HEK293 (cell line): ENCODE data around the gene KCTD11.
A peak's percentile ranks its signal among the peaks of the same experiment; 100 is the strongest.

Experiments
- CTCF ChIA-PET: fragments of 350-600 bp; formaldehyde crosslinking; extraction: SDS; loops from one replicate; lab custom pipeline; 2021; ENCODE audit warnings: antibody characterized with exemption; lab: Yijun Ruan, JAX
- POLR2A ChIA-PET: fragments of 300-600 bp; formaldehyde crosslinking; extraction: SDS; loops from one replicate; lab custom pipeline; 2020; ENCODE audit warnings: antibody characterized with exemption, inconsistent platforms; lab: Yijun Ruan, JAX
- H3K27ac ChIP-seq: fragments of 200-500 bp; sonication (Bioruptor generic); 2 replicates; pipeline ENCODE4 v1.5.1; 2014; ENCODE audit warnings: low read depth, low read length, control low read depth, inconsistent platforms; ENCODE audit errors: extremely low read depth
- H3K36me3 ChIP-seq, 2 experiments: fragments of 200-500 bp in 1 of 2; sonication (Bioruptor generic) in 1 of 2; 1 replicate in 1 of 2; 2 replicates in 1 of 2; pipeline ENCODE4 v1.5.1; 2014 to 2017; ENCODE audit warnings: inconsistent platforms in 2 of 2, low read length in 2 of 2; ENCODE audit not compliant: control insufficient read depth in 2 of 2, insufficient read depth in 1 of 2
- H3K4me1 ChIP-seq: fragments of 200-500 bp; sonication (Bioruptor generic); 2 replicates; pipeline ENCODE4 v1.5.1; 2014; ENCODE audit warnings: mild to moderate bottlenecking, low read length, inconsistent platforms; ENCODE audit not compliant: control insufficient read depth, insufficient read depth
- H3K4me3 ChIP-seq: 2 replicates; pipeline ENCODE4 v1.5.1; 2011; ENCODE audit warnings: low read depth, mild to moderate bottlenecking, control low read depth, low read length, moderate library complexity
- H3K9me3 ChIP-seq: fragments of 200-500 bp; sonication (Bioruptor generic); 2 replicates; pipeline ENCODE4 v1.5.1; 2014; ENCODE audit warnings: low read depth, low read length, inconsistent platforms; ENCODE audit not compliant: control insufficient read depth, insufficient read depth
- BCL11A ChIP-seq: fragments of 450-650 bp; formaldehyde crosslinking; IDR thresholded peaks from 2 replicates; pipeline ENCODE4 v1.5.1; 2016; ENCODE audit warnings: low read depth, missing biosample characterization, missing genetic modification characterization
- GLIS1 ChIP-seq: fragments of 450-650 bp; formaldehyde crosslinking; IDR thresholded peaks from 2 replicates; pipeline ENCODE4 v1.5.1; 2016; ENCODE audit warnings: missing biosample characterization, missing genetic modification characterization
- KLF8 ChIP-seq: fragments of 450-650 bp; formaldehyde crosslinking; IDR thresholded peaks from 2 replicates; pipeline ENCODE4 v1.5.1; 2016; ENCODE audit warnings: missing biosample characterization, missing genetic modification characterization
- SALL2 ChIP-seq: fragments of 450-650 bp; formaldehyde crosslinking; IDR thresholded peaks from 2 replicates; pipeline ENCODE4 v1.5.0; 2017; ENCODE audit warnings: missing biosample characterization, mild to moderate bottlenecking, missing genetic modification characterization, borderline replicate concordance
- SETDB1 ChIP-seq: IDR thresholded peaks from one replicate; pipeline ENCODE4 v1.6.1; 2017; ENCODE audit warnings: mild to moderate bottlenecking, low read length, moderate library complexity, mixed read lengths; ENCODE audit not compliant: insufficient read length
- SP3 ChIP-seq: fragments of 450-650 bp; formaldehyde crosslinking; IDR thresholded peaks from 2 replicates; pipeline ENCODE4 v1.5.1; 2016; ENCODE audit warnings: missing biosample characterization, missing genetic modification characterization
- ZFP69B ChIP-seq: fragments of 450-650 bp; formaldehyde crosslinking; IDR thresholded peaks from 2 replicates; pipeline ENCODE4 v1.5.1; 2016; ENCODE audit warnings: missing biosample characterization, missing genetic modification characterization
- ZNF121 ChIP-seq: fragments of 450-650 bp; formaldehyde crosslinking; IDR thresholded peaks from 2 replicates; pipeline ENCODE4 v1.5.1; 2016; ENCODE audit warnings: missing biosample characterization, missing genetic modification characterization
- ZNF16 ChIP-seq: fragments of 450-650 bp; formaldehyde crosslinking; IDR thresholded peaks from 2 replicates; pipeline ENCODE4 v1.5.1; 2016; ENCODE audit warnings: low read depth, missing biosample characterization, missing genetic modification characterization
- ZNF2 ChIP-seq: fragments of 450-650 bp; formaldehyde crosslinking; IDR thresholded peaks from 2 replicates; pipeline ENCODE4 v1.5.1; 2016; ENCODE audit warnings: missing biosample characterization, missing genetic modification characterization
- ZNF248 ChIP-seq: fragments of 450-650 bp; formaldehyde crosslinking; IDR thresholded peaks from 2 replicates; pipeline ENCODE4 v1.5.1; 2017; ENCODE audit warnings: missing biosample characterization, missing genetic modification characterization
- ZNF324 ChIP-seq: fragments of 450-650 bp; formaldehyde crosslinking; IDR thresholded peaks from 2 replicates; pipeline ENCODE4 v1.5.1; 2016; ENCODE audit warnings: missing biosample characterization, missing genetic modification characterization
- ZNF549 ChIP-seq: fragments of 450-650 bp; IDR thresholded peaks from 2 replicates; pipeline ENCODE4 v1.5.1; 2018; ENCODE audit warnings: missing biosample characterization, missing genetic modification characterization, mild to moderate bottlenecking, inconsistent platforms, moderate library complexity
- ZNF558 ChIP-seq: fragments of 450-650 bp; formaldehyde crosslinking; IDR thresholded peaks from 2 replicates; pipeline ENCODE4 v1.5.1; 2016; ENCODE audit warnings: missing biosample characterization, missing genetic modification characterization
- ZNF629 ChIP-seq: fragments of 450-650 bp; formaldehyde crosslinking; IDR thresholded peaks from 2 replicates; pipeline ENCODE4 v1.5.1; 2017; ENCODE audit warnings: missing biosample characterization, missing genetic modification characterization
- ZNF843 ChIP-seq: fragments of 450-650 bp; formaldehyde crosslinking; IDR thresholded peaks from 2 replicates; pipeline ENCODE4 v1.5.1; 2016; ENCODE audit warnings: missing biosample characterization, missing genetic modification characterization
- TF ChIP-seq, protein P1 (sequence below): fragments of 450-650 bp; formaldehyde crosslinking; IDR thresholded peaks from 2 replicates; pipeline ENCODE4 v1.5.1; 2016; ENCODE audit warnings: missing biosample characterization, missing genetic modification characterization, low read depth
- TF ChIP-seq, protein P2 (sequence below): fragments of 450-650 bp; formaldehyde crosslinking; IDR thresholded peaks from 2 replicates; pipeline ENCODE4 v1.5.1; 2016; ENCODE audit warnings: missing biosample characterization, missing genetic modification characterization
- TF ChIP-seq, protein P3 (sequence below): fragments of 450-650 bp; formaldehyde crosslinking; IDR thresholded peaks from 2 replicates; pipeline ENCODE4 v1.5.1; 2016; ENCODE audit warnings: missing biosample characterization, missing genetic modification characterization
- TF ChIP-seq, protein P4 (sequence below): fragments of 450-650 bp; formaldehyde crosslinking; IDR thresholded peaks from 2 replicates; pipeline ENCODE4 v1.5.0; 2017; ENCODE audit warnings: missing biosample characterization, missing genetic modification characterization, borderline replicate concordance
- TF ChIP-seq, protein P5 (sequence below): fragments of 450-650 bp; formaldehyde crosslinking; IDR thresholded peaks from 2 replicates; pipeline ENCODE4 v1.5.1; 2016; ENCODE audit warnings: missing biosample characterization, missing genetic modification characterization

KCTD11 gene

DNA sequence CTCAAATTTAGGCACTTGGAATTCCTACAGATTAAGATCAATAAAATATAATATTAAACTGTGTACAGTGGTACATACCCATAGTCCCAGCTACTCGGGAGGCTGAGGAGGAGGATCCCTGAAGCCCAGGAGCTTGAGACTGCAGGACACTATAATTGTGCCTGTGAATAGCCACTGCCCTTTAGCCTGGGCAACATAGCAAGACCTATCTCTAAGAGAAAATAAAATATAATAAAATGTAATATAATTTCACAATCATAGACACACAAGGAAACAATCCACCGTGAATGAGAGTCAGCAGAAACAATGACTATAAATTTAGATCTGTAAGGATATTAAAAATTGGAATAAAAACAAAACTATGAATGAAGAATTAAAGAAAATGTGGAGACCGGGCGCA, 18.9 kb downstream of the KCTD11 start:
- TF ChIP-seq ZFP69B (tag by site-specific recombination) (no peak), ZNF16 (no peak), ZNF248 (tag by site-specific recombination) (no peak)
- TF ChIP-seq, protein P1, sequence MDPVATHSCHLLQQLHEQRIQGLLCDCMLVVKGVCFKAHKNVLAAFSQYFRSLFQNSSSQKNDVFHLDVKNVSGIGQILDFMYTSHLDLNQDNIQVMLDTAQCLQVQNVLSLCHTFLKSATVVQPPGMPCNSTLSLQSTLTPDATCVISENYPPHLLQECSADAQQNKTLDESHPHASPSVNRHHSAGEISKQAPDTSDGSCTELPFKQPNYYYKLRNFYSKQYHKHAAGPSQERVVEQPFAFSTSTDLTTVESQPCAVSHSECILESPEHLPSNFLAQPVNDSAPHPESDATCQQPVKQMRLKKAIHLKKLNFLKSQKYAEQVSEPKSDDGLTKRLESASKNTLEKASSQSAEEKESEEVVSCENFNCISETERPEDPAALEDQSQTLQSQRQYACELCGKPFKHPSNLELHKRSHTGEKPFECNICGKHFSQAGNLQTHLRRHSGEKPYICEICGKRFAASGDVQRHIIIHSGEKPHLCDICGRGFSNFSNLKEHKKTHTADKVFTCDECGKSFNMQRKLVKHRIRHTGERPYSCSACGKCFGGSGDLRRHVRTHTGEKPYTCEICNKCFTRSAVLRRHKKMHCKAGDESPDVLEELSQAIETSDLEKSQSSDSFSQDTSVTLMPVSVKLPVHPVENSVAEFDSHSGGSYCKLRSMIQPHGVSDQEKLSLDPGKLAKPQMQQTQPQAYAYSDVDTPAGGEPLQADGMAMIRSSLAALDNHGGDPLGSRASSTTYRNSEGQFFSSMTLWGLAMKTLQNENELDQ, result no peak

DNA sequence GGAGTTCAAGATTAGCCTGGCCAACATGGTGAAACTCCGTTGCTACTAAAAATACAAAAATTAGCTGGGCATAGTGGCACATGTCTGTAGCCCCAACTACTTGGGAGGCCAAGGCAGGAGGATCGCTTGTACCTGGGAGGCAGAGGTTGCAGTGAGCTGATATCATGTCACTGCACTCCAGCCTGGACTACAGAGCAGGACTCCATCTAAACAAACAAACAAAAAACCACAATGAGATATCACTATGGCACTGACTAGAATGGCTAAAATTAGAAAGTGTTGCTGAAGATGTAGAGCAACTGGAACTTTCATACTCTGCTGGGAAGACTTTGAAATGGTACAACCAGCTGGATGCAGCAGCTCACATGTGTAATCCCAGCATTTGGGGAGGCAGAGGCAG, 22.4 kb downstream of the KCTD11 start:
- Histone ChIP-seq H3K9me3 (no peaks in the 10 kb centered on the region), H3K4me3 (no peak overlapping the region), H3K4me1 (no peaks in the 10 kb centered on the region), H3K36me3 (no peaks in the 10 kb centered on the region), H3K27ac (no peak overlapping the region)
- CTCF ChIA-PET, result interaction anchor here (2.4 kb wide), 1 partner anchor 18 kb away, joined by 21 read pairs; the partner anchor contains the start of gene TMEM95
- 0 out of 2 replicates have a peak, but pooled peaks have one; percentile 27 for TF ChIP-seq KLF8 (tag by site-specific recombination)
- TF ChIP-seq, protein P2, sequence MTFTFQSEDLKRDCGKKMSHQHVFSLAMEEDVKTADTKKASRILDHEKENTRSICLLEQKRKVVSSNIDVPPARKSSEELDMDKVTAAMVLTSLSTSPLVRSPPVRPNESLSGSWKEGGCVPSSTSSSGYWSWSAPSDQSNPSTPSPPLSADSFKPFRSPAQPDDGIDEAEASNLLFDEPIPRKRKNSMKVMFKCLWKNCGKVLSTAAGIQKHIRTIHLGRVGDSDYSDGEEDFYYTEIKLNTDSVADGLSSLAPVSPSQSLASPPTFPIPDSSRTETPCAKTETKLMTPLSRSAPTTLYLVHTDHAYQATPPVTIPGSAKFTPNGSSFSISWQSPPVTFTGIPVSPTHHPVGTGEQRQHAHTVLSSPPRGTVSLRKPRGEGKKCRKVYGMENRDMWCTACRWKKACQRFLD (tag by site-specific recombination), result no peak
- no peak for TF ChIP-seq ZNF843 (tag by site-specific recombination)
- TF ChIP-seq ZNF549 (tag by site-specific recombination), result no peak
- TF ChIP-seq, protein P3, sequence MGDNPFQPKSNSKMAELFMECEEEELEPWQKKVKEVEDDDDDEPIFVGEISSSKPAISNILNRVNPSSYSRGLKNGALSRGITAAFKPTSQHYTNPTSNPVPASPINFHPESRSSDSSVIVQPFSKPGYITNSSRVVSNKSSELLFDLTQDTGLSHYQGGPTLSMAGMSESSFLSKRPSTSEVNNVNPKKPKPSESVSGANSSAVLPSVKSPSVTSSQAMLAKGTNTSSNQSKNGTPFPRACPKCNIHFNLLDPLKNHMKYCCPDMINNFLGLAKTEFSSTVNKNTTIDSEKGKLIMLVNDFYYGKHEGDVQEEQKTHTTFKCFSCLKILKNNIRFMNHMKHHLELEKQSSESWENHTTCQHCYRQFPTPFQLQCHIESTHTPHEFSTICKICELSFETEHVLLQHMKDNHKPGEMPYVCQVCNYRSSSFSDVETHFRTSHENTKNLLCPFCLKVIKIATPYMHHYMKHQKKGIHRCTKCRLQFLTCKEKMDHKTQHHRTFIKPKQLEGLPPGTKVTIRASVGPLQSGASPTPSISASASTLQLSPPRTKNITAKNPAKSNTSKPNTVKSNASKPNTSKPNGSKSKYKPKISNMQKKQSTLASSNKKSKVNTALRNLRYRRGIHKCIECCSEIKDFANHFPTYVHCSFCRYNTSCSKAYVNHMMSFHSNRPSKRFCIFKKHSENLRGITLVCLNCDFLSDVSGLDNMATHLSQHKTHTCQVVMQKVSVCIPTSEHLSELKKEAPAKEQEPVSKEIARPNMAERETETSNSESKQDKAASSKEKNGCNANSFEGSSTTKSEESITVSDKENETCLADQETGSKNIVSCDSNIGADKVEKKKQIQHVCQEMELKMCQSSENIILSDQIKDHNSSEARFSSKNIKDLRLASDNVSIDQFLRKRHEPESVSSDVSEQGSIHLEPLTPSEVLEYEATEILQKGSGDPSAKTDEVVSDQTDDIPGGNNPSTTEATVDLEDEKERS, result peak; percentile 50; the same call in 1 of the 2 replicates
- peak; percentile 51 for TF ChIP-seq GLIS1 (tag by site-specific recombination)
- TF ChIP-seq ZNF2, result peak; percentile 93
- no peak for TF ChIP-seq ZNF629 (tag by site-specific recombination)
- POLR2A ChIA-PET, result no interaction called here

More for the DNA sequence above, 18.9 kb downstream of the KCTD11 start:
- Histone ChIP-seq H3K4me1 (no peaks in the 10 kb centered on the region), H3K27ac (no peak overlapping the region), H3K9me3 (no peaks in the 10 kb centered on the region), H3K36me3 (no peaks in the 10 kb centered on the region), H3K4me3 (no peak overlapping the region)
- ChIA-PET POLR2A (interaction anchor here (0.7 to 1.7 kb wide), 3 partner anchors 23 to 156 kb away, joined by 3 to 4 read pairs (median 4); partner anchors contain the start of genes PLSCR3 and TMEM256), CTCF (interaction anchor here (0.6 to 1.9 kb wide), 6 partner anchors 9 to 190 kb away, joined by 3 to 13 read pairs (median 4); no protein-coding TSS in a partner anchor)

DNA sequence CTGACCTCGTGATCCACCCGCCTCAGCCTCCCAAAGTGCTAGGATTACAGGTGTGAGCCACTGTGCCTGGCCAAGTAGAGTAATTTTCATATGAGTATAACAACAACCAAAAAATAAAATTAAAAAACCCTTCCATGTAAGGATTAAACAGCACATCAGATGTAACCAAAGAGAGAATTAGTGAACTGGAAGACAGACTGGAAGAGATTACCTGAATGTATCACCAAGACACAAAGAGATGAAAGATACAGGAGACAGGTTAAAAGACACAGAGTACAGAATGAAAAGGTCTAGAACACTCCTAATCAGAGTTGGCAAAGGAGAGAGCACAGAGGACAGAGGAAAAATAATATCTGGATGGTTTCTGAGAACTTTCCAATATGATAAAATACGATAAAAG, 27.2 kb downstream of the KCTD11 start:
- POLR2A ChIA-PET, result no interaction called here
- Histone ChIP-seq H3K9me3 (no peaks in the 10 kb centered on the region), H3K4me1 (no peaks in the 10 kb centered on the region), H3K27ac (no peak overlapping the region), H3K36me3 (no peaks in the 10 kb centered on the region), H3K4me3 (no peak overlapping the region)
- CTCF ChIA-PET, result no interaction called here
- TF ChIP-seq SETDB1 (peak; percentile 20), ZNF121 (tag by site-specific recombination) (no peak), ZNF324 (no peak), ZNF558 (tag by site-specific recombination) (peak; percentile 77), BCL11A (no peak), SALL2 (tag by site-specific recombination) (no peak), SP3 (no peak)
- TF ChIP-seq, protein P4, sequence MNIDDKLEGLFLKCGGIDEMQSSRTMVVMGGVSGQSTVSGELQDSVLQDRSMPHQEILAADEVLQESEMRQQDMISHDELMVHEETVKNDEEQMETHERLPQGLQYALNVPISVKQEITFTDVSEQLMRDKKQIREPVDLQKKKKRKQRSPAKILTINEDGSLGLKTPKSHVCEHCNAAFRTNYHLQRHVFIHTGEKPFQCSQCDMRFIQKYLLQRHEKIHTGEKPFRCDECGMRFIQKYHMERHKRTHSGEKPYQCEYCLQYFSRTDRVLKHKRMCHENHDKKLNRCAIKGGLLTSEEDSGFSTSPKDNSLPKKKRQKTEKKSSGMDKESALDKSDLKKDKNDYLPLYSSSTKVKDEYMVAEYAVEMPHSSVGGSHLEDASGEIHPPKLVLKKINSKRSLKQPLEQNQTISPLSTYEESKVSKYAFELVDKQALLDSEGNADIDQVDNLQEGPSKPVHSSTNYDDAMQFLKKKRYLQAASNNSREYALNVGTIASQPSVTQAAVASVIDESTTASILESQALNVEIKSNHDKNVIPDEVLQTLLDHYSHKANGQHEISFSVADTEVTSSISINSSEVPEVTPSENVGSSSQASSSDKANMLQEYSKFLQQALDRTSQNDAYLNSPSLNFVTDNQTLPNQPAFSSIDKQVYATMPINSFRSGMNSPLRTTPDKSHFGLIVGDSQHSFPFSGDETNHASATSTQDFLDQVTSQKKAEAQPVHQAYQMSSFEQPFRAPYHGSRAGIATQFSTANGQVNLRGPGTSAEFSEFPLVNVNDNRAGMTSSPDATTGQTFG, result no peak
- TF ChIP-seq, protein P5, sequence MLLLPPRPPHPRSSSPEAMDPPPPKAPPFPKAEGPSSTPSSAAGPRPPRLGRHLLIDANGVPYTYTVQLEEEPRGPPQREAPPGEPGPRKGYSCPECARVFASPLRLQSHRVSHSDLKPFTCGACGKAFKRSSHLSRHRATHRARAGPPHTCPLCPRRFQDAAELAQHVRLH (tag by site-specific recombination), result 0 out of 2 replicates have a peak, but pooled peaks have one; percentile 39
